PC-3 (cell line): Measurements from ENCODE around the gene TTC12.

Experiments used
- EZH2 ChIP-seq: fragments of 300-600 bp; sonication (generic); IDR thresholded peaks from one replicate; pipeline ENCODE4 v1.6.1; 2017; ENCODE audit warnings: antibody characterized with exemption, mild to moderate bottlenecking, low read length; ENCODE audit not compliant: unreplicated experiment
- TF ChIP-seq, protein P1 (sequence below): fragments of 300-600 bp; sonication (generic); conservative IDR thresholded peaks from 2 replicates; pipeline ENCODE4 v1.5.1; 2017; ENCODE audit warnings: antibody characterized with exemption, low read depth, mild to moderate bottlenecking, low read length

DNA sequence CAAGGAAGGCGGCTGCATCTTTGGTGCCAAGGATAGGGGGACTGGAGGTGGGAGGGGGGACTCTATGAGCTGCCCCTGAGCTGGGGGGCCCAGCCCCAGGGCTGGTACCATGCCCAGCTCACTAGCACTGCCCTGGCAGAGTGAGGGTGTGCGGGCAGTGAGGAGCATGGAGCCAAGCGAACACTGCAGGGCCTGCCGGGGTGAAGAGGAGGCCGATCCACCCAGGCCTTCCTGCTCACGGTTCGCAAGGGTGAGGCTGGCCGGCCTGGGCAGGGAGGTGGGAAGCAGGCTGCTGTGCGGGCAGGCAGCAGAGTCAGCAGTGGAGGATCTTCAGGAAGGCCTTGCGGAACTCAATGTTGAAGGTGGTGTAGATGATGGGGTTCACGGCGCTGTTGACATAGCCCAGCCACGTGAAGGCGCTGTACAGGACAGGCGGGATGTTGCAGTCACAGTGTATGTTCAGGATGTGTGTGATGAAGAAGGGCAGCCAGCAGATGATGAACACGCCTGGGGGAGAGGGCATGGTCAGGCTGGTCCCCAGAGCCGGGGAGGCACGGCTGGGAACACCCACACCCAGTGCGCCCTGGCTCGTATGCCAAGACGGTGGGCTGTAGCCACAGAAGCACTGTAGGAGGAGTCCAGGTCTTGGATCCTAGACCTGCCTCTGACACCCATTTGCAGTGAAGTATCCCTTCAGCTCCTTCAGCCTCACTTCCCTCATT lies 96.2 kb downstream of the TTC12 start:
- TF ChIP-seq, protein P1, sequence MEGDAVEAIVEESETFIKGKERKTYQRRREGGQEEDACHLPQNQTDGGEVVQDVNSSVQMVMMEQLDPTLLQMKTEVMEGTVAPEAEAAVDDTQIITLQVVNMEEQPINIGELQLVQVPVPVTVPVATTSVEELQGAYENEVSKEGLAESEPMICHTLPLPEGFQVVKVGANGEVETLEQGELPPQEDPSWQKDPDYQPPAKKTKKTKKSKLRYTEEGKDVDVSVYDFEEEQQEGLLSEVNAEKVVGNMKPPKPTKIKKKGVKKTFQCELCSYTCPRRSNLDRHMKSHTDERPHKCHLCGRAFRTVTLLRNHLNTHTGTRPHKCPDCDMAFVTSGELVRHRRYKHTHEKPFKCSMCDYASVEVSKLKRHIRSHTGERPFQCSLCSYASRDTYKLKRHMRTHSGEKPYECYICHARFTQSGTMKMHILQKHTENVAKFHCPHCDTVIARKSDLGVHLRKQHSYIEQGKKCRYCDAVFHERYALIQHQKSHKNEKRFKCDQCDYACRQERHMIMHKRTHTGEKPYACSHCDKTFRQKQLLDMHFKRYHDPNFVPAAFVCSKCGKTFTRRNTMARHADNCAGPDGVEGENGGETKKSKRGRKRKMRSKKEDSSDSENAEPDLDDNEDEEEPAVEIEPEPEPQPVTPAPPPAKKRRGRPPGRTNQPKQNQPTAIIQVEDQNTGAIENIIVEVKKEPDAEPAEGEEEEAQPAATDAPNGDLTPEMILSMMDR, result no peak
- TF ChIP-seq EZH2, result no peak
